ENCODE data around the gene VASP.
A peak's percentile ranks its signal among the peaks of the same experiment; 100 is the strongest.

Gene VASP

GRCh38 chr19:45474606-45475521, 32.4 kb upstream of the VASP start:
- DNase-seq = no peak

GRCh38 chr19:45475537-45476291, 31.6 kb upstream of the VASP start:
- no peak for DNase-seq

- DNase-seq = no peak
Measured at GRCh38 chr19:45476304-45476703, 31.0 kb upstream of the VASP start.

- no peak for DNase-seq
Measured at GRCh38 chr19:45477186-45477585, 30.1 kb upstream of the VASP start.

GRCh38 chr19:45477713-45478453, 29.4 kb upstream of the VASP start:
- no peak for DNase-seq

GRCh38 chr19:45478454-45479238, 28.6 kb upstream of the VASP start:
- peak; percentile 85 for DNase-seq

GRCh38 chr19:45483033-45483432, 24.2 kb upstream of the VASP start:
- no peak for DNase-seq

GRCh38 chr19:45484273-45484945, 22.9 kb upstream of the VASP start:
- DNase-seq = no peak

- DNase-seq = peak; percentile 99
Measured at GRCh38 chr19:45485305-45486077, 21.8 kb upstream of the VASP start.

GRCh38 chr19:45488708-45489107, 18.6 kb upstream of the VASP start:
- no peak for DNase-seq

GRCh38 chr19:45489216-45489855, 17.9 kb upstream of the VASP start:
- no peak for DNase-seq

- no peak for DNase-seq
Measured at GRCh38 chr19:45492137-45492626, 15.1 kb upstream of the VASP start.

GRCh38 chr19:45492627-45493470, 14.4 kb upstream of the VASP start:
- no peak for DNase-seq

GRCh38 chr19:45494261-45494916, 12.9 kb upstream of the VASP start:
- DNase-seq = no peak

GRCh38 chr19:45495178-45495577, 12.1 kb upstream of the VASP start:
- no peak for DNase-seq

GRCh38 chr19:45496349-45496953, 10.8 kb upstream of the VASP start:
- no peak for DNase-seq

- no peak for DNase-seq
Measured at GRCh38 chr19:45497791-45498190, 9.5 kb upstream of the VASP start.

GRCh38 chr19:45498411-45499195, 8.7 kb upstream of the VASP start, which contains the start of gene PPM1N:
TSS of gene PPM1N (plus strand) at chr19:45498443. CDS start at chr19:45498473, 30 bp downstream.
- DNase-seq = no peak
